ENCODE results near the gene PIGH.

DNA sequence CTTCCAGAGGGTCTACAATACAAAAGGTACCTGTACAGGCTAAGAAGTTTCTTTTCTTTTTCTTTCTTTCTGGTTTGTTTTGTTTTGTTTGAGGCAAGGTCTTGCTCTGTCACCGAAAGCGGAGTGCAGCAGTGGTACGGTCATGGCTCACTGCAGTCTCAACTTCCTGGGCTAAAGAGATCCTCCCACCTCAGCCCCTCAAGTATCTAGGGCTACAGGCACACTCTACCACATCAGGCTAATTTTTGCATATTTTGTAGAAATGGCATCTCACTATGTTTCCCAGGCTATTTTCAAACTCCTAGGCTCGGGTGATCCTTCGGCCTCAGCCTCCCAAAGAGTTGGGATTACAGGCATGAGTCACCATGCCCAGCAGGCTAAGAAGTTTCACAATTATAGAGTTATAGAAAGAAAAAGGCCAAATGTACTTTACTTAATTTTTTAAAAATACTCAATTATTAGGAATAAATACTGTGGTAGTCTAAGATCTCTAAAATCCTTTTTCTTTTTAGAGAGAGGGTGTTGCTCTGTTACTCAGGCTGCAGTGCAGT lies 3.0 kb upstream of the PIGH start:
- TF ChIP-seq, protein P1, sequence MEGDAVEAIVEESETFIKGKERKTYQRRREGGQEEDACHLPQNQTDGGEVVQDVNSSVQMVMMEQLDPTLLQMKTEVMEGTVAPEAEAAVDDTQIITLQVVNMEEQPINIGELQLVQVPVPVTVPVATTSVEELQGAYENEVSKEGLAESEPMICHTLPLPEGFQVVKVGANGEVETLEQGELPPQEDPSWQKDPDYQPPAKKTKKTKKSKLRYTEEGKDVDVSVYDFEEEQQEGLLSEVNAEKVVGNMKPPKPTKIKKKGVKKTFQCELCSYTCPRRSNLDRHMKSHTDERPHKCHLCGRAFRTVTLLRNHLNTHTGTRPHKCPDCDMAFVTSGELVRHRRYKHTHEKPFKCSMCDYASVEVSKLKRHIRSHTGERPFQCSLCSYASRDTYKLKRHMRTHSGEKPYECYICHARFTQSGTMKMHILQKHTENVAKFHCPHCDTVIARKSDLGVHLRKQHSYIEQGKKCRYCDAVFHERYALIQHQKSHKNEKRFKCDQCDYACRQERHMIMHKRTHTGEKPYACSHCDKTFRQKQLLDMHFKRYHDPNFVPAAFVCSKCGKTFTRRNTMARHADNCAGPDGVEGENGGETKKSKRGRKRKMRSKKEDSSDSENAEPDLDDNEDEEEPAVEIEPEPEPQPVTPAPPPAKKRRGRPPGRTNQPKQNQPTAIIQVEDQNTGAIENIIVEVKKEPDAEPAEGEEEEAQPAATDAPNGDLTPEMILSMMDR (IDR thresholded peaks at IDR 0.05; ENCODE audit: poor library complexity, severe bottlenecking): no peak
- no peak for TF ChIP-seq EP300 (conservative IDR thresholded peaks at IDR 0.05; ENCODE audit: poor library complexity, severe bottlenecking)
- TF ChIP-seq POLR2AphosphoS5 (IDR thresholded peaks at IDR 0.05): no peak
- TF ChIP-seq RAD21 (conservative IDR thresholded peaks at IDR 0.05): no peak
- TF ChIP-seq, protein P2, sequence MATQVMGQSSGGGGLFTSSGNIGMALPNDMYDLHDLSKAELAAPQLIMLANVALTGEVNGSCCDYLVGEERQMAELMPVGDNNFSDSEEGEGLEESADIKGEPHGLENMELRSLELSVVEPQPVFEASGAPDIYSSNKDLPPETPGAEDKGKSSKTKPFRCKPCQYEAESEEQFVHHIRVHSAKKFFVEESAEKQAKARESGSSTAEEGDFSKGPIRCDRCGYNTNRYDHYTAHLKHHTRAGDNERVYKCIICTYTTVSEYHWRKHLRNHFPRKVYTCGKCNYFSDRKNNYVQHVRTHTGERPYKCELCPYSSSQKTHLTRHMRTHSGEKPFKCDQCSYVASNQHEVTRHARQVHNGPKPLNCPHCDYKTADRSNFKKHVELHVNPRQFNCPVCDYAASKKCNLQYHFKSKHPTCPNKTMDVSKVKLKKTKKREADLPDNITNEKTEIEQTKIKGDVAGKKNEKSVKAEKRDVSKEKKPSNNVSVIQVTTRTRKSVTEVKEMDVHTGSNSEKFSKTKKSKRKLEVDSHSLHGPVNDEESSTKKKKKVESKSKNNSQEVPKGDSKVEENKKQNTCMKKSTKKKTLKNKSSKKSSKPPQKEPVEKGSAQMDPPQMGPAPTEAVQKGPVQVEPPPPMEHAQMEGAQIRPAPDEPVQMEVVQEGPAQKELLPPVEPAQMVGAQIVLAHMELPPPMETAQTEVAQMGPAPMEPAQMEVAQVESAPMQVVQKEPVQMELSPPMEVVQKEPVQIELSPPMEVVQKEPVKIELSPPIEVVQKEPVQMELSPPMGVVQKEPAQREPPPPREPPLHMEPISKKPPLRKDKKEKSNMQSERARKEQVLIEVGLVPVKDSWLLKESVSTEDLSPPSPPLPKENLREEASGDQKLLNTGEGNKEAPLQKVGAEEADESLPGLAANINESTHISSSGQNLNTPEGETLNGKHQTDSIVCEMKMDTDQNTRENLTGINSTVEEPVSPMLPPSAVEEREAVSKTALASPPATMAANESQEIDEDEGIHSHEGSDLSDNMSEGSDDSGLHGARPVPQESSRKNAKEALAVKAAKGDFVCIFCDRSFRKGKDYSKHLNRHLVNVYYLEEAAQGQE (IDR thresholded peaks at IDR 0.05; ENCODE audit: borderline replicate concordance): no peak
- no peak for TF ChIP-seq EZH2 (IDR thresholded peaks at IDR 0.05; ENCODE audit: borderline replicate concordance, insufficient read depth, low read length, poor library complexity, severe bottlenecking)
